C4-2B (cell line): ENCODE results near the gene CIT.

Experiments
- H3K27ac ChIP-seq: fragments of 450-650 bp; 2 replicates; pipeline ENCODE4 v1.5.1; 2017
- CTCF ChIP-seq: fragments of 450-650 bp; conservative IDR thresholded peaks from 2 replicates; pipeline ENCODE4 v1.5.1; 2017; ENCODE audit warnings: mild to moderate bottlenecking
- ZFX ChIP-seq: fragments of 450-650 bp; IDR thresholded peaks from 2 replicates; pipeline ENCODE4 v1.6.1; 2017

Gene CIT

GRCh38 chr12:119700078-119700477 lies 177.0 kb downstream of the CIT start:
- H3K27ac ChIP-seq, result no peak overlapping the region
- no peak for TF ChIP-seq ZFX
- no peak for TF ChIP-seq CTCF

- TF ChIP-seq ZFX (no peak), CTCF (no peak)
- H3K27ac ChIP-seq, result no peak overlapping the region
These were observed 177.8 kb downstream of the CIT start for GRCh38 chr12:119699199-119699760.

DNA sequence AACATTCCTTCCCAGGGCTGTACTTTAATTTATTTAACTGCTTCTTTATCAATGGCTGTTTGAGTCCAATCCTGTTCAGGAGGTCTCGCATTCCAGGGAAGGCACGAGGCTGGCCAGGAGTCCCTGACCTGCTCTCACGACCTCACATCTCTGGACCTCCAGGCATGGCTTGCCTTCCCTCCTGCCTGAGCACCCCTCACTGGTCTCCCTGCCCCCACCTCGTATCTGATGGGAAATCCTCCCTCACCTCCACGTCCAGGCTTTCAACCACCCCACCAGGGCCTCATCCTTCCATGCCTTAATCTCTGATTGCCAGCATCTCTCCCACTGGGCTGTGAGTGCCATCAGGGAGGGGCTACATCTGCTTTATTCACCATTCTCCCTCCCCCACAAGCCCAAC lies 180.2 kb downstream of the CIT start:
- H3K27ac ChIP-seq, result no peak overlapping the region
- no peak for TF ChIP-seq ZFX
- TF ChIP-seq CTCF, result no peak

GRCh38 chr12:119695034-119695433 lies 182.1 kb downstream of the CIT start:
- no peak overlapping the region for H3K27ac ChIP-seq
- TF ChIP-seq ZFX (no peak), CTCF (peak; percentile 69)

GRCh38 chr12:119694111-119694510 lies 183.0 kb downstream of the CIT start:
- TF ChIP-seq CTCF, result no peak
- no peak for TF ChIP-seq ZFX
- H3K27ac ChIP-seq, result peak overlapping the region; percentile 28; the same call in 1 of the 2 replicates

DNA sequence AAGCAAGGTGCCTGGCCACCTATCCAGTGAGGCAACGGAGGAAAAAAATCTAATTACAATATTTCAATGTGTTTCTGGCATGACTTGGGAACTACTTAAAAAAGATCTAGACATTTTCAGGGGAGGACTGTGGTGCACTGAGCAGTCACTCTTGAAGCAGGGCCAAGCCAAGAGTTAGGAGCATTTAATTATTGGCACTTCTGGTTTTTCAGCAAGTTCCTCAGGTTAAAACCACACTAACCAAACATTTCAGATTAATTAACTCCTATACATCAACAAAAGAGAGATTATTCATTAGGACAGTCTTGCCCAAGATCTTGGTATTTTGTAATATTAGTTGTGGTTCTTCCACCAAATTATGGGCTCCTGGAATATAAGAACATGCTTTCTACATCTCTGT lies 183.6 kb downstream of the CIT start:
- H3K27ac ChIP-seq, result peak overlapping the region; percentile 55; the same call in 1 of the 2 replicates
- TF ChIP-seq CTCF, result no peak
- TF ChIP-seq ZFX, result no peak

DNA sequence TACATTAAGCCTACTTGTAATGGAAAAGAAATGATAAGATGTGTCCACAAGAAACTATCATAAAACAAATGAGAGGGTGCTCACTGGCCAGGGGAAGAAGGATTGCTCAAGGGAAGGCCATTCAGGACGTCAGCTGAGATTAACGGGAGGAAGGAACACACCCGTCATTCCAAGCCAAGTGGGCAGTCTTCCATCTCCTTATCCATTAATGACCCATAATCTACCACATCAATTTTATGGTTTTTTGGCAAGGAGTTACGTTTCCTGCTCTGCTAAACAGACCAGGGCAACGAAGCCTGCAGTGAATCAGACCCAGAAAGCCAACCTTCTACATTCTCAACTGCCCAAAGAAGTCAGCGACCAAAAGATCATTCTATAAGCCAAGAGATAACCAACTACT lies 184.1 kb downstream of the CIT start:
- peak overlapping the region; percentile 55; the same call in 1 of the 2 replicates for H3K27ac ChIP-seq
- TF ChIP-seq ZFX (no peak), CTCF (no peak)
